IMR-90 (cell line): ENCODE measurements around the gene BMP3. TPM values are rescaled to one million over a fixed set of nuclear protein-coding genes. Genes with fewer than 3 reads are reported as not detected.

Source experiments
- ATAC-seq: fragments of 200-7000 bp; cut with Tn5 transposase; 2 replicates; pipeline ENCODE4 v1.9.1; 2020; ENCODE audit warnings: low read depth, mild to moderate bottlenecking, moderate library complexity
- BruUV-seq: library from RNA; stranded (reverse); fragments of 400-500 nt; replicated peaks from 2 replicates; lab custom pipeline; 2021; lab: Mats Ljungman, UMichigan
- CTCF ChIA-PET: fragments of 300-600 bp; formaldehyde crosslinking; extraction: SDS; loops from one replicate; lab custom pipeline; 2021; ENCODE audit warnings: antibody characterized with exemption; lab: Yijun Ruan, JAX
- POLR2A ChIA-PET: fragments of 300-600 bp; sonication (Branson Sonifier 250); formaldehyde crosslinking; loops from one replicate; lab custom pipeline; 2022; ENCODE audit warnings: antibody characterized with exemption; ENCODE audit not compliant: unreplicated experiment; lab: Charles Lee
- DNase-seq: peaks from one replicate; pipeline ENCODE4 v3.0.0; 2013
- H2AFZ ChIP-seq: replicated peaks from 2 replicates; pipeline ENCODE3; 2013; ENCODE audit warnings: low read length, mild to moderate bottlenecking; ENCODE audit not compliant: poor library complexity
- H2AK5ac ChIP-seq: 2 replicates; pipeline ENCODE4 v1.6.1; 2013; ENCODE audit warnings: low read depth, low read length, inconsistent platforms
- H2AK9ac ChIP-seq: replicated peaks from 2 replicates; pipeline ENCODE3; 2013; ENCODE audit warnings: mild to moderate bottlenecking, low read depth, low read length, moderate library complexity; ENCODE audit not compliant: poor library complexity
- H2BK120ac ChIP-seq: 2 replicates; pipeline ENCODE4 v1.6.1; 2013; ENCODE audit warnings: low read depth, low read length, inconsistent platforms
- H2BK15ac ChIP-seq: 3 replicates; pipeline ENCODE4 v1.6.1; 2013; ENCODE audit warnings: low read depth, low read length, inconsistent platforms
- H2BK20ac ChIP-seq: 2 replicates; pipeline ENCODE4 v1.6.1; 2013; ENCODE audit warnings: low read depth, mild to moderate bottlenecking, inconsistent platforms, low read length, moderate library complexity
- H2BK5ac ChIP-seq: 2 replicates; pipeline ENCODE4 v1.6.1; 2013; ENCODE audit warnings: mild to moderate bottlenecking, low read depth, low read length, inconsistent platforms; ENCODE audit not compliant: poor library complexity, severe bottlenecking
- H3K14ac ChIP-seq: replicated peaks from 2 replicates; pipeline ENCODE4 v1.6.1; 2013; ENCODE audit warnings: low read depth, low read length, inconsistent platforms
- H3K18ac ChIP-seq: 2 replicates; pipeline ENCODE4 v1.6.1; 2013; ENCODE audit warnings: low read depth, low read length, control low read depth
- H3K23ac ChIP-seq: 2 replicates; pipeline ENCODE4 v1.6.1; 2013; ENCODE audit warnings: low read depth, low read length, inconsistent platforms
- H3K27ac ChIP-seq: 2 replicates; pipeline ENCODE4 v1.5.1; 2013; ENCODE audit warnings: mild to moderate bottlenecking, control low read depth, low read length; ENCODE audit not compliant: insufficient read depth
- H3K27me3 ChIP-seq: 2 replicates; pipeline ENCODE4 v1.6.1; 2013; ENCODE audit warnings: low read length; ENCODE audit not compliant: control insufficient read depth, insufficient read depth
- H3K36me3 ChIP-seq: 2 replicates; pipeline ENCODE4 v1.6.1; 2013; ENCODE audit warnings: low read length, mixed read lengths; ENCODE audit not compliant: control insufficient read depth, insufficient read depth
- H3K4ac ChIP-seq: 2 replicates; pipeline ENCODE4 v1.6.1; 2013; ENCODE audit warnings: low read depth, low read length, inconsistent platforms
- H3K4me1 ChIP-seq: 2 replicates; pipeline ENCODE4 v1.6.1; 2013; ENCODE audit warnings: low read length, mixed read lengths; ENCODE audit not compliant: control insufficient read depth, insufficient read depth
- H3K4me2 ChIP-seq: 2 replicates; pipeline ENCODE4 v1.6.1; 2013; ENCODE audit warnings: low read depth, mild to moderate bottlenecking, control low read depth, low read length, moderate library complexity
- H3K4me3 ChIP-seq: 2 replicates; pipeline ENCODE4 v1.5.1; 2013; ENCODE audit warnings: low read depth, mild to moderate bottlenecking, control low read depth, low read length, moderate library complexity; ENCODE audit not compliant: insufficient read depth
- H3K56ac ChIP-seq: 2 replicates; pipeline ENCODE4 v1.6.1; 2013; ENCODE audit warnings: low read length, inconsistent platforms; ENCODE audit not compliant: insufficient read depth; ENCODE audit errors: extremely low read depth
- H3K79me1 ChIP-seq, 2 experiments: 2 replicates each; pipeline ENCODE4 v1.6.1; 2013; ENCODE audit warnings: low read length in 2 of 2, inconsistent platforms in 1 of 2, low read depth in 1 of 2
- H3K9ac ChIP-seq: 2 replicates; pipeline ENCODE4 v1.6.1; 2013; ENCODE audit warnings: low read depth, low read length, control low read depth
- H3K9me1 ChIP-seq: 2 replicates; pipeline ENCODE4 v1.6.1; 2013; ENCODE audit warnings: low read length, inconsistent platforms; ENCODE audit not compliant: insufficient read depth
- H3K9me3 ChIP-seq: 2 replicates; pipeline ENCODE4 v1.6.1; 2013; ENCODE audit warnings: low read length; ENCODE audit not compliant: control insufficient read depth, insufficient read depth
- H4K20me1 ChIP-seq: 2 replicates; pipeline ENCODE4 v1.6.1; 2013; ENCODE audit warnings: low read length, inconsistent platforms; ENCODE audit not compliant: insufficient read depth
- H4K5ac ChIP-seq: 2 replicates; pipeline ENCODE4 v1.6.1; 2013; ENCODE audit warnings: mild to moderate bottlenecking, low read depth, low read length, control low read depth
- H4K8ac ChIP-seq, 2 experiments: 2 replicates each; pipeline ENCODE4 v1.6.1; 2013; ENCODE audit warnings: low read depth in 2 of 2, low read length in 2 of 2, control low read depth in 1 of 2, inconsistent platforms in 1 of 2
- H4K91ac ChIP-seq: 2 replicates; pipeline ENCODE4 v1.6.1; 2013; ENCODE audit warnings: low read depth, low read length, inconsistent platforms; ENCODE audit not compliant: insufficient read depth
- BHLHE40 ChIP-seq: fragments of 150-350 bp; IDR thresholded peaks from 2 replicates; pipeline ENCODE4 v1.6.1; 2016; ENCODE audit warnings: mild to moderate bottlenecking, low read depth, low read length
- CEBPB ChIP-seq: IDR thresholded peaks from 2 replicates; pipeline ENCODE4 v1.6.1; 2012; ENCODE audit warnings: low read depth, low read length, improper control_type of control experiment
- CTCF ChIP-seq: conservative IDR thresholded peaks from 2 replicates; pipeline ENCODE4 v1.5.1; 2012; ENCODE audit warnings: mild to moderate bottlenecking, low read depth, low read length, improper control_type of control experiment
- FOS ChIP-seq: fragments of 150-350 bp; IDR thresholded peaks from 2 replicates; pipeline ENCODE4 v1.6.1; 2016; ENCODE audit warnings: low read depth, low read length
- MAFK ChIP-seq: IDR thresholded peaks from 2 replicates; pipeline ENCODE4 v1.6.1; 2012; ENCODE audit warnings: low read depth, low read length, improper control_type of control experiment
- MAZ ChIP-seq: IDR thresholded peaks from 2 replicates; pipeline ENCODE4 v1.6.1; 2012; ENCODE audit warnings: low read depth, mild to moderate bottlenecking, low read length, improper control_type of control experiment, moderate library complexity, borderline replicate concordance
- RAD21 ChIP-seq: IDR thresholded peaks from 2 replicates; pipeline ENCODE4 v1.6.1; 2012; ENCODE audit warnings: low read length, improper control_type of control experiment
- WGBS, 2 experiments: methylation state at CpG; one replicate each; pipeline versions ENCODE4 v1.1.5 to v1.1.7; 2013; ENCODE audit warnings: missing lambda C conversion rate in 2 of 2; ENCODE audit not compliant: insufficient read length in 1 of 2; ENCODE audit errors: extremely low coverage in 2 of 2; 5-methylcytosine and 5-hydroxymethylcytosine counted together
- dilution Hi-C: fragments of 300-500 bp; cut with HindIII; formaldehyde crosslinking; loops from one replicate; pipeline ENCODE4 v1.14.3; 2018; ENCODE audit warnings: low sequenced_read_pairs; ENCODE audit not compliant: unreplicated experiment
- in situ Hi-C: fragments of 300-500 bp; cut with MboI; formaldehyde crosslinking; loops from 3 replicates; pipeline ENCODE4 v1.14.3; 2019; ENCODE audit warnings: low sequenced_read_pairs, inconsistent platforms, mixed read lengths
- intact Hi-C: fragments of 100-400 bp; cut with micrococcal nuclease; formaldehyde crosslinking; loops from 2 replicates; pipeline ENCODE4 v1.10.0; 2022
- polyA plus RNA-seq, 3 experiments: library from polyadenylated mRNA; depleted of rRNA; stranded (reverse); fragments of >200 nt; gene quantifications; 2 replicates each; pipeline ENCODE4 v1.2.3, GENCODE V29; 2012; ENCODE audit warnings: low replicate concordance in 1 of 3
- total RNA-seq: library from RNA; depleted of rRNA; stranded (reverse); fragments of >200 nt; gene quantifications from 2 replicates; pipeline ENCODE4 v1.2.3, GENCODE V29; 2012

BMP3 gene
- total and polyA plus RNA-seq, 2 of the 4 experiments (the other 2 are of a cell fraction), result under 0.01 to 0.10 TPM

GRCh38 chr4:80989921-80990544 is 40.5 kb upstream of the BMP3 start (continued):
- TF ChIP-seq CEBPB, result no peak

- dilution Hi-C loops, result loop anchor here (25.0 kb wide), 1 partner anchor 629 kb away; no protein-coding TSS in a partner anchor
Observed at GRCh38 chr4:80990851-80991250, 39.7 kb upstream of the BMP3 start.

More at GRCh38 chr4:80990851-80991250, 39.7 kb upstream of the BMP3 start:
- Histone ChIP-seq H4K20me1 (no peaks in the 10 kb centered on the region), H3K4ac (no peak overlapping the region), H3K9me1 (no peaks in the 10 kb centered on the region), H3K23ac (no peak overlapping the region), H3K14ac (no peak overlapping the region), H3K27ac (no peak overlapping the region), H4K5ac (no peak overlapping the region), H2AK5ac (no peak overlapping the region), H3K9ac (no peak overlapping the region), H3K56ac (no peak overlapping the region), H3K4me3 (no peak overlapping the region), H3K4me2 (no peak overlapping the region), H2BK120ac (no peak overlapping the region), H3K79me1 (no peaks in the 10 kb centered on the region), H2BK20ac (no peak overlapping the region), H4K8ac (no peak overlapping the region), H2AFZ (no peak overlapping the region), H2BK5ac (no peak overlapping the region), H3K4me1 (no peaks in the 10 kb centered on the region), H4K91ac (no peak overlapping the region), H2BK15ac (no peak overlapping the region), H3K18ac (no peak overlapping the region), H3K9me3 (no peaks in the 10 kb centered on the region), H3K27me3 (peaks cover 5% of the 10 kb centered on the region), H2AK9ac (no peak overlapping the region), H3K36me3 (no peaks in the 10 kb centered on the region)
- ATAC-seq (no peak), DNase-seq (no peak)
- intact Hi-C loops (loop anchor here (1.0 to 2.0 kb wide), 3 partner anchors 50 to 629 kb away; no protein-coding TSS in a partner anchor), in situ Hi-C loops (loop anchor here (5.0 kb wide), 1 partner anchor 629 kb away; no protein-coding TSS in a partner anchor)
- CTCF ChIA-PET, result interaction anchor here (1.2 to 3.4 kb wide), 3 partner anchors 10 to 629 kb away, joined by 4 to 25 read pairs (median 9); no protein-coding TSS in a partner anchor
- TF ChIP-seq FOS (no peak), RAD21 (no peak), BHLHE40 (no peak), CTCF (no peak), MAZ (no peak), MAFK (no peak)
- BruUV-seq, result no TSS peak
- WGBS, 2 experiments, result no CpG with 5 or more reads among the region's 2 CpGs
- POLR2A ChIA-PET, result no interaction called here
